Activated gamma-delta T cell treated with anti-CD3 and anti-CD28 coated beads, Interleukin-2, amount 50 U/mL, for 16 hours (primary cell): ENCODE data around the gene C8G.

Experiments used
- DNase-seq: peaks from one replicate; pipeline ENCODE4 v3.0.0-alpha.2; 2020; ENCODE audit warnings: low read depth

Gene C8G

DNA sequence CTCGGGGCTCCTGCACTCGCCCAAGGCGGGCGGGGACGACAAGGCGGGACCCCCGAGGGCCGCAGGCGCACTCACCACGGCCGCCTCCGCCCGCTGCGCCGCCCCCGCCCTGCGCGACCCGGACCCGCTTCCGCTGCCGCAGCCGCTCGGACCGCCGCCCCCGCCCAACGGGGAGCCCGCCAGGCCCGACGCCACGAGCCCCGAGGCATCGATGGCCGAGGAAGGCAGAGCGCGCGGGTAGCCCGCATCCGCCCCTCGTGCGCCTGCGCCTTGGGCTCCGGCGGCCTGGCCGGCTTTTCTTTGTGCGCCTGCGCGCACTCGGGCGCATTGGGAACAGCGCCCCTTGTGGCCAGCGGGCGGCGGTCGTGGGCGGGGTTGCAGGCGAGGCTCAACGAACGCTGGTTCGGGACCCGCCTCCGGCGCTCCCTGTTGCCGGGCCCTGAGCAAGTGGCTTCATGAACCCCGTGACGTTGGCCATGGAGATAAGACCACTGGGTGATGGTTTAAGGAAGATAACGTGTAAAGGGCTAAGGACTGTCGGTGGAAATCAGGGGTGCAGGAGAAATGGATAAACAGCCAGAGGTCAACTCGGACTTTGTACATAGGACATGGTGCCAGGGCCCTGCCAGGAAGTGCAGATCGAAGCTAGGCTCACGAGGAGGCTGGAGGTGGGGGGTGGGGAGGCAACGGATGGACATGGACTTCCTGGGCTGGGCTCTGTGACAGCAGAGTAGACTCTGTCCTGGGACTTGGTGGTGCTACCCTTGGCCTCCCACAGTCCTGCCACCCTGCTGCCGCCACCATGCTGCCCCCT, at the start of gene C8G, which contains the start of gene FBXW5:
C8G (plus strand) TSS at position 725 of the 814 bp plus-strand sequence; CDS start at position 803, 78 bp downstream.
FBXW5 (minus strand) TSS at position 220 of the 814 bp plus-strand sequence. CDS start 655 bp downstream, outside the sequence.
- DNase-seq = peak; percentile 89

DNA sequence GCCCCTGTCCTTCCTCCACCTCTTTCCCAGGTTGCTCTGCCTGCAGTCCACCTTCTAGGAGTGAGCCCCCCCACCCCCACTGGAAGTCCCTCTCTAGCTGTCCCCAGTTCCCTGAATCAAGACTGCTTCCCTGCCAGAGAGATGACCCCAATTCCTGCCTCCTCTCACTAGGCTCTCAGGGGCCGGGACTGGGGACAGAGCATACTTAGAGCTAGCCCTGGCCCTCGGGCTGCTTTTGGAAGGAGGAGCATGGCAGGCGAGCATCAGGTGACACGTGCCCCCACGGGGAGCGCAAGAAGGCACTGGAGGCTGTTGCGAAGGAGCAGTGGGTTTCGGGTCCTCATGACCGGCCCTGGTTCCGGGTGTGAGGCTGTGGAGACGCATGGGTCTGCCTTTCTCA, 49.0 kb upstream of the C8G start:
- no peak for DNase-seq

DNA sequence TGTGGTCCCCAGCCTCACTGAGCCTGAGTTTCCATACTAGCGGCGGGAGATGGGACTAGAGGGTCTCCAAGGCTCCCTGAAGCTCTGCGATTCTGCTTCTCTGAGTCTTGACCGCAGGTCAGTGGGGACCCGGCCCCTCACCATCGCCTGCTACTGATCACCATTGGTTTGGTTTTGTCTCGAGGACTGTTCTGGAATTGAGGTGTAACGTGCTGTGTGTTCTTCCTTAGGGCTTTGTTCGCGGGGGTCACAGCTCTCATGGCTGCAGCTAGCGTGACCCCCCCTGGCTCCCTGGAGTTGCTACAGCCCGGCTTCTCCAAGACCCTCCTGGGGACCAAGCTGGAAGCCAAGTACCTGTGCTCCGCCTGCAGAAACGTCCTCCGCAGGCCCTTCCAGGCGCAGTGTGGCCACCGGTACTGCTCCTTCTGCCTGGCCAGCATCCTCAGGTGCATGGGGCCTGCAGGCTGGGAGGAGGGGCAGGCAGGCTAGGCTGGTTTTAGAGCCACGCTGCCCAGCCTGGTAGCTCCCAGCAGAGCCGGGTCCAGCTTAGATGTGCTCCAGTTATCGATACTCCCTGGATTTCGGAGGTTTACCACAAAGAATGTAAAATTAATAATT, 46.5 kb upstream of the C8G start:
- DNase-seq = no peak

GRCh38 chr9:136899196-136899595, 45.8 kb upstream of the C8G start:
- DNase-seq = no peak

GRCh38 chr9:136900556-136900955, 44.5 kb upstream of the C8G start:
- DNase-seq = no peak

DNA sequence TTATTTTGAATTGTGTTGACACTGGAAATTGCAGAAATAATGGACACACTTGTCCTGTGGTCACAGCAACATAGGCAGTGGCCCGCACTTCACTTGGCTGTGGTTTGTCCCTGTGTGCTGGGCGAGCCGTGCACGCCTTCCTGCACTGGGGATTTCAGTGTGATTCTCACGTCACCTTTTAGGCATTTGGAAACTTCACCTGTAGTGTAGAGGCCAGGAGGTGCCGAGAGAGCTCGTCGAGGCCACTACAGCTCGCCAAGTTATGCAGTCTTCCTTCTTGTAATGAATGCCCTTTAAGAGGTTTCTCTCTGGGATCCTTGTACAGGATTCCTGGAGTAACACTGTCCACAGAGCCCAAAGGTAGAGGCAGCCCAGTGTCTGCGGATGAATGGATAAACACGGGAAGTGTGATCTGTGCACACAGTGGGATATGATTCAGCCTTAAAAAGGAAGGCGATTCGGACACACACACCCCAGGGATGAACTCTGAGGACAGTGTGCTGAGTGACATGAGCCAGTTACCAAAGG, 44.0 kb upstream of the C8G start:
- no peak for DNase-seq

- peak; percentile 64 for DNase-seq
These were observed 43.4 kb upstream of the C8G start for GRCh38 chr9:136901516-136902258.

GRCh38 chr9:136902259-136902821, 42.7 kb upstream of the C8G start:
- peak; percentile 78 for DNase-seq

- DNase-seq = no peak
These were observed 41.9 kb upstream of the C8G start for GRCh38 chr9:136903041-136903554.

GRCh38 chr9:136906266-136906665, 38.8 kb upstream of the C8G start:
- DNase-seq = no peak

- DNase-seq = no peak
These were observed 37.8 kb upstream of the C8G start for GRCh38 chr9:136907011-136907914.

DNA sequence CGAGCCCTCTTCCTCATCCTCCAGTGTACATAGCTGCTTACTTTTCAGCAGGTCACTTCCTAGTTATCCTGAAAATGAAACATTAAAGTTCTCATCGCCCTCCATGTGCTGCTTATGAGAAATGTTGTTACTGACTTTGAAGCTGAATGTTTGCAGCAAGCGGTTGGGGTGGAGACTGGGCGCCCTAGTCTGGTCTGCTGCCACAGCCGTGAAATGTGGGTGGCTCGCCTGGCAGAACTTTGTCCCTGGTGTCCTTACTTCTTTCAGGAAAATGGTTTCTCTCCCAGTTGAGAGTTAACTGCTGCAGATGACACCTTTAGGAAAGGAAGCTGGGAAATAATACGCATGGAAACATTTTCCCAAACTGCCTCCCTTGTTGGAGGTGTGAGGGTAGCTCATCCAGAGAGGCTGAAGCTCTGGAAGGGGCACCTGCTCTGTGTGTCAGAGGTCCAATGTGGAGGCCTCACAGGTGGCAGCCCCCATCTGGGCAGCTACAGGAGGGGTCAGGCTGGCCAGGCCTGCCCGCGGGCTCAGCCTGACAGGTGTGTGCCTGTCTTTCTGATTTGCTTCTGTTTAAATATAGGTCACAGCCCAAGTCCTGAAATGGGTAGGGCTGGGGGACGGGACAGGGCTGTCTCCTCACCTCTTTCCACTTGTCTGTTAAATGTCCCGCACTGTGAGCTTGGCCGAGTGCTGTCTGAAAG, 34.7 kb upstream of the C8G start:
- no peak for DNase-seq

- DNase-seq = no peak
These were observed 34.2 kb upstream of the C8G start for GRCh38 chr9:136910901-136911245.

- no peak for DNase-seq
These were observed 31.2 kb upstream of the C8G start for GRCh38 chr9:136913701-136914438.

DNA sequence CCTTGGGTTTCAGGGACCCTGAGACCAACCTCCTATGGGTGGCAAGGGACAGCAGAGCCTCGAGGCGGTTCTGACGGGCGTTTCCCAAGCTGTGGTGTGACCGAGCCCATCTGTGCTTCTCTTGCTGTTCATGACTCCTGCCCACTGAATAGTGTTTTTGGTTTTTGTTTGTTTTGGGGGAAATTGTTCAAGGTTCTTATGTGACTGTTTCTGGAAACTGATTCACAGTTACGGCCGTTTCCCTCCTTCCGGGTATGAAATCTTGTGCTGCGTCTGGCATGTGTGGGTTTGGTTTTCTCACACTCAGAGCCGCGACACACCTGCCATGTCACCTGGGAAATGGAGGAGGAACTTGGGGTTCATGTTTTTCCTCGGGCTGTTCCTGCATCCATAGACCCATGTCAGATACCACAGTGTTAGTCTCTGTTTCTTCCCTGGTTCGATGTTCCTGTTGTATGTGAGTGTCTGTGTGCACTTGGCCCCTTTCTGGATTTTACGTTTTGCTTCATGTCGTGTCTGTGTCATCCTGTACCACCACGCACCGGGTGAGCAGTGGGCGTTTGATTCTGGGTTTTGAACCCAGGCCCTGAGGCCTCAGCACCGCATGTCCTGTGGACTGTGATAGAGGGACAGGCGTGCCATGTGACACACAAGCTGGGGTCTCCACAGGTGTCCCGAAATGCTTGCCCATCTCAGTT, 29.3 kb upstream of the C8G start:
- no peak for DNase-seq

GRCh38 chr9:136916330-136917184, 28.5 kb upstream of the C8G start:
- no peak for DNase-seq

- no peak for DNase-seq
These were observed 27.1 kb upstream of the C8G start for GRCh38 chr9:136917902-136918301.

GRCh38 chr9:136920069-136920468, 25.0 kb upstream of the C8G start:
- DNase-seq = no peak
